NB4 (cell line): ENCODE measurements around the gene DPAGT1.

Experiments
- POLR2A ChIP-seq: IDR thresholded peaks from 2 replicates; pipeline ENCODE4 v1.6.1; 2011; ENCODE audit warnings: mild to moderate bottlenecking; ENCODE audit not compliant: insufficient read length; ENCODE audit errors: extremely low read depth
- TF ChIP-seq, protein P1 (sequence below): IDR thresholded peaks from one replicate; pipeline ENCODE4 v1.5.1; 2012; ENCODE audit warnings: low read depth, low read length

DNA sequence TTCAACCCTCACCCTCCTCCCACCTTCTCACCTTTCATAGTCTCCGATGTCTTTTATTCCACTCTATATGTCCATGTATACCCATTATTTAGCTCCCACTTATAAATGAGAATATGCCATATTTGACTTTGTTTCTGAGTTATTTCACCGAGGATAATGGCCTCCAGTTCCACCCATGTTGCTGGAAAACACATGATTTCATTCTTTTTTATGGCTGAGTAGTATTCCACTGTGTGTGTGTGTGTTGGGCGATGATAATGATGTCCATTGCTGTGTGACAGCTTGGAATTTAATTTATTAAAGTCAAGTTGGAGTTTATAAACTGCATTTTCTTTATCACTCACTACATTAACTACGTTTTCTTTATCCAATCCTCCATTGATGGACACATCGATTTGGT is 16.6 kb upstream of the DPAGT1 start:
- TF ChIP-seq, protein P1, sequence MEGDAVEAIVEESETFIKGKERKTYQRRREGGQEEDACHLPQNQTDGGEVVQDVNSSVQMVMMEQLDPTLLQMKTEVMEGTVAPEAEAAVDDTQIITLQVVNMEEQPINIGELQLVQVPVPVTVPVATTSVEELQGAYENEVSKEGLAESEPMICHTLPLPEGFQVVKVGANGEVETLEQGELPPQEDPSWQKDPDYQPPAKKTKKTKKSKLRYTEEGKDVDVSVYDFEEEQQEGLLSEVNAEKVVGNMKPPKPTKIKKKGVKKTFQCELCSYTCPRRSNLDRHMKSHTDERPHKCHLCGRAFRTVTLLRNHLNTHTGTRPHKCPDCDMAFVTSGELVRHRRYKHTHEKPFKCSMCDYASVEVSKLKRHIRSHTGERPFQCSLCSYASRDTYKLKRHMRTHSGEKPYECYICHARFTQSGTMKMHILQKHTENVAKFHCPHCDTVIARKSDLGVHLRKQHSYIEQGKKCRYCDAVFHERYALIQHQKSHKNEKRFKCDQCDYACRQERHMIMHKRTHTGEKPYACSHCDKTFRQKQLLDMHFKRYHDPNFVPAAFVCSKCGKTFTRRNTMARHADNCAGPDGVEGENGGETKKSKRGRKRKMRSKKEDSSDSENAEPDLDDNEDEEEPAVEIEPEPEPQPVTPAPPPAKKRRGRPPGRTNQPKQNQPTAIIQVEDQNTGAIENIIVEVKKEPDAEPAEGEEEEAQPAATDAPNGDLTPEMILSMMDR = no peak
- no peak for TF ChIP-seq POLR2A
